ENCODE measurements around the gene PIP5K1C.
A peak's percentile ranks its signal among the peaks of the same experiment; 100 is the strongest.
"Not testable (repeated sequence)": the region's sequence is repeated elsewhere in the genome, so short reads cannot be mapped to it uniquely, and the experiment has no call there.

PIP5K1C gene

DNA sequence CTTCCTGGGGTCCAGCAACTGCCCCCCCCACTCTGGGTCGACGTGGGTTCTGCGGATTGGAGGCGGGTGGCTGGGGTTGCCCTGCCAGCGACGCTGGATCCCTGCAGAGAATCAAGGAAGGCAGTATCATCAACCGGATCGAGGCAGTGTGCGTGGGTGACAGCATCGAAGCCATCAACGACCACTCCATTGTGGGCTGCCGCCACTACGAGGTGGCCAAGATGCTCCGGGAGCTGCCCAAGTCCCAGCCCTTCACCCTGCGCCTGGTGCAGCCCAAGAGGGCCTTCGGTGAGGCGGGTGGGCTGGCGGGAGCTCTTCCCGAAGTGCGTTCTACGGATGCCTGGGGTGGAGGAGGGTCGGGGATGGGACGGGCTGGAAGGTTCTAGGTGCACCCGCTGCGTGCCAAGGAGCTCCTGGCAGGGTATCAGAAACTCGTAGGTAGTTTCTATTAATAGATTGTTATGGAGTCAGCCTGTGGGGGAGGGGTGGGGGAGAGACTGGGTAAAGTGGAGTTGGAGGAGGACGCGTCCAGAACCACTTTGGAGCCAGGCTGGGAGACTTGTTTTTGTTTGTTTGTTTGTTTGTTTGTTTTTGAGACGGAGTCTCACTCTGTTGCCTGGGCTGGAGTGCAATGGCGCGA lies 113.4 kb downstream of the PIP5K1C start:
- DNase-seq (ENCODE audit: low spot score): no peak

DNA sequence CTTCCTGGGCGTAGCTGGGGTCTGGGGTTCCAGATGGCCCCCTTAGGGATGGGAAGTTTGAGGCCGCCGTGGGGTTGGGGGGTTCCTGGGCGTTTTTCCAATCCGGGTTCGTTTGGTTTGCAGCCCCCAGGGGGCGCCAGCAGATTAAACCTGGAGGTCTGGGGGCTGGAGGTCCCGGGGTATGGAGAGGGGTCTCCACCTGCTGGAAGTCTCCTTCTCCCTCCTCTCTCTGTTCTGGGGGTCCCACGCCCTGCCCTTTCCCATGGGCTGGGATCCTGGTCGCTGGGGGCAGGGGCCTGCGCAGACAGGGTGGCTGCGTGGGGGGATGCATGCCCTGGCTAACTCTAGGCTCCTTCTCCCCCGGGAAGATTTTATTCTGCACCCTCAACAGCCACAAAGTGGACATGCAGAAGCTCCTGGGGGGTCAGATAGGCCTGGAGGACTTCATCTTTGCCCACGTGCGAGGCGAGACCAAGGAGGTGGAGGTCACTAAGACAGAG lies 114.1 kb downstream of the PIP5K1C start:
- peak; percentile 53 for DNase-seq (ENCODE audit: low spot score)

DNA sequence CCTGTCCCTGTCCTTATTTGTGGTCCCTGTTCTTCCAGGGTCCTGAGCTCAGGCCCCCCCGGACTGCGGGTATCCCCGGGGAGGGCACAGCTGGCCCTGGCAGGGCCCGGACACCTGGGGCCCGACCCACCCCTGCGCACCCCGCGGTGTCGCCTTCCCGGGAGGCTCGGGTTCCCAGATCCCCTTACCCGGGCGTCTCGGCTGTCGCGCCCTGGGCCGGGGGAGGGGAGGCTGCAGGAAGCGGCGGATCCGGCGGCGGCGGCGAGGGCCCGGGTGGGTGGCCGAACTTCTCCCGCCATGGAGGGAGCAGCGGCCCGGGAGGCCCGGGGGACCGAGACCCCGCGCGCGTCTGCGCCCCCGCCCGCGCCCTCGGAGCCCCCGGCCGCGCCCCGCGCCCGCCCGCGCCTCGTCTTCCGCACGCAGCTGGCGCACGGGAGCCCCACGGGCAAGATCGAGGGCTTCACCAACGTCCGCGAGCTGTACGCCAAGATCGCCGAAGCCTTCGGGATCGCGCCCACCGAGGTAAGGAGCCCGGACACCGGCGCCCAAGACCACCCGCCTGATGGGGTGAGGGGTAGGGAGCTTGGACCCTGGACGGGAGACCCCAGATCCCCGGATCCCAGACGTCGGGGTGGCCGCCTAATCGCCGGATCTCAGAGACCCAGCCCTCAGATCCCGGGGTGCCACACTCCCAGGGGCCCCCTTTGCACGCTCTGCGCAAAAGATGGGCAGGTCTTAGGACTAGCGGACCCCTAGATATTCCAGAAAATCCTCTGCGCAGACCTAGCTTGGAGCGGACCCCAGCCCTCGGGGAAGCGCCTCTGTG lies 114.8 kb downstream of the PIP5K1C start, which contains the start of gene GIPC3:
GIPC3 (plus strand) TSS at position 178 of the 826 bp plus-strand sequence; CDS start at position 298, 120 bp downstream.
- no peak for DNase-seq (ENCODE audit: low spot score)

DNA sequence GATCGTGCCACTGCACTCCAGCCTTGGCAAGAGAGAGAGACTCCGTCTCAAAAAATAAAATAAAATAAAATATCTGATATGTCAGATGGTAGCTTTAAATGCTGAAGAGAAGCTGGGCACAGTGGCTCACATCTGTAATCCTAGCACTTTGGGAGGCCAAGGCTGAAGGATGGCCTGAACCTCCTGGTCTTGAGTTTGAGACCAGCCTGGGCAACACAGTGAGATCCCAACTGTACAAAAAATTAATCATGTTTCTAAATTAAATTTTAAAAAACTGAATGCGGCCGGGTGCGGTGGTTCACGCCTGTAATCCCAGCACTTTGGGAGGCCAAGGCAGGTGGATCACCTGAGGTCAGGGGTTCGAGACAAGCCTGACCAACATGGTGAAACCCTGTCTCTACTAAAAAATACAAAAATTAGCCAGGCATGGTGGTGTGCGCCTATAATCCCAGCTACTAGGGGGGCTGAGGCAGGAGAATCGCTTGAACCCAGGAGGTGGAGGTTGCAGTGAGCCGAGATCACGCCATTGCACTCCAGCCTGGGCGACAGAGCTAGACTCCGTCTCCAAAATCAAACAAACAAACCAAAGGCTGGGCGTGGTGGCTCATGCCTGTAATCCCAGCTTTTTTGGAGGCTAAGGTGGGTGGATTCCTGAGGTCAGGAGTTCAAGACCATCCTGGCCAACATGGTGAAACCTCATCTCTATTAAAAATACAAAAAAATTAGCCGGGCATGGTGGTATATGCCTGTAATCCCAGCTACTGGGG lies 116.0 kb downstream of the PIP5K1C start:
- not testable (repeated sequence) for DNase-seq (ENCODE audit: low spot score)

DNA sequence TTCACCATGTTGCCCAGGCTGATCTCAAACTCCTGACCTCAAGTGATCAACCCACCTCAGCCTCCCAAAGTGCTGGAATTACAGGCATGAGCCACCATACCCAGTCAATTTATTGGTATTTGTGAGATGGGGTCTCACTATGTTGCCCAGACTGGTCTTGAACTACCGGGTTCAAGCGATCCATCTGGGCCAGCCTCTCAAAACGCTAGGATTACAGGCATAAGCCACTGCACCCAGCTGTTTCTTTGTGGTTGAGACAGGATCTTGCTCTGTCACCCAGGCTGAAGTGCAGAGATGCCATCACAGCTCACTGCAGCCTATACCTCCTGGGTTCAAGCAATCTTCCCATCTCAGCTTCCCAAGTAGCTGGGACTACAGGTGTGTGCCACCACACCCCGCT lies 118.5 kb downstream of the PIP5K1C start:
- not testable (repeated sequence) for DNase-seq (ENCODE audit: low spot score)

Data from NAMALWA (cell line).